Renal pelvis (tissue), 4 donors: ENCODE measurements around the gene RNF112. TPM values are rescaled to one million over a fixed set of nuclear protein-coding genes. Genes with fewer than 3 reads are reported as not detected.
A peak's percentile ranks its signal among the peaks of the same experiment; 100 is the strongest.

Source experiments
- DNase-seq: peaks from one replicate; pipeline ENCODE4 v3.0.0-alpha.2; 2013
- polyA plus RNA-seq, 3 donors: library from polyadenylated mRNA; unstranded; fragments of 120-200 nt; gene quantifications; one replicate each; pipeline ENCODE4 v1.2.1, GENCODE V29; 2013; ENCODE audit not compliant: insufficient read length in 3 of 3

Gene RNF112
- polyA plus RNA-seq, 3 donors = 0.96 to 1.3 (median 1.2) TPM

DNA sequence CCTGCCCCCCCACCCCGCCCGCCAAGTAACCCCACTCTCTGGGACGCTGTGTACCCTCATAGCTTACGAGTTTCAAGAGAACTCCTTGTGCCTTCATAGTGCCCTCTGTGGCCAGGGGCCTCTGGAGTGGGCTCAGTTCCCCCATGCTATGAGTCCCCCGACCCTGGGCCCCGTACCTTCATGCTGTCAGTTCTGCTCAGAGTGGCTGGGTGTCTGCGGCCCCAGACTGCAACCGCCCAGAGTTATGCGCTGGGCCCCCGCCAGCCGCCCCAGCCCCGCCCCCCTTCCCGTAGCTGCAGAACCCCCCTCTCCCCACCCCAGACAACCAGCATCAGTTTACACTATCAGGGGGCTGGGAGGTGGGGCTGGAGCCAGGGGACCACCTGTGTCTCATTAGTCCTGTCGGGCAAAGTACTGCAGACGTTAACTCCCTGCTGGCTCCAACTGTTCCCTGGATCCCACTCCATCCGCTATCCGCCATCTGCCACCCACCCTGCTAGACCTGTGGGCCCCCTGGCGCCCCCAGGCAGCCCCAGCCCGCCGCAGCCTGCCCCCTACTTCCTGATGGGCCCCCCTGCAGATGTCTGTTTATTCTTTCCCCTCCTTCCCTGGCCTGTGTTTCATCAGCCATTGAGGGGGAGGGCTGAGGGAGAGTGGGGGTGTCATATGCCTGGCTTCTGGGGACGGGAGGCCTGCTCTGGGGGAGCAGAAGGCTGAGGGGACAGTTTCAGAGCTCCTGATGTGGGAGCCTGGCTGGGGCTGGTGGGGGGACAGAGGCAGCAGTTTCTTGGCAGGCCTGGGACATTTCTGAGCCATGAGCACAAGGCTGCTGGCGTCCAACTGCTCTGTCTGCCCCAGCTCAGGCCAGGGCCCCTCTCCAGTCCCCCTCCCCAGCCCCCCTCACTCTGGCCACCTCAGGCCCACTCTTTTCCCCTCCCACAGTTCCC lies 23.8 kb upstream of the RNF112 start, which contains the start of gene MFAP4:
TSS of gene MFAP4 (minus strand) at position 217 of the 947 bp plus-strand sequence. CDS start at position 182, 35 bp downstream.
- DNase-seq = peak; percentile 90

DNA sequence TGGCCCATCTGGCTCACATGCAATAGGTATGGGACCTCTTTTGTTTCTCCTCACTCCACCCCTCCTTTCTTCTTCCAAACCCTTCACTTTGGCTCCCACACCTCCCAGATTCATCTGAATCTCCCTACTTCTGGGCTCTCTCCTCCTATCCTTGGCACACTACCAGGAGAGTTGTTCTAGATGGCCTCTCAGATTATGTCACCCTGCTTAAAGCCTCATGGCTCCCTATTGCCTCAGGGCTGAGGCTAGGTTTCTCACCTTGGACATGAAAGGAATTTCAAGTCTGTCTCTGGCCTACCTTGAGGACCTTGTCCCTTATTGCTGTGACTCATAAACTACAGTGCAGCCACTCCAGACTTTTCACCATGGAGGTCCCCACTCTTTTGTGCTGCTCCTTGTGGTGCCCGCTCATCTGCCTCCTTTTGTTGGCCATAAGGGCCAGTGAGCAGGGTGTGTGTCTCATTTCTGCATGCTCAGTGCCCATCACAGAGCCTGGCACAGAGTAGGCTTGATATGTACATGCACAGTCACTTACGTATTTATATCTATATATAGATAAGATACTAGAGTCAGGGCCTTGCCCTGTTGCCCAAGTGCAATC lies 23.0 kb upstream of the RNF112 start:
- no peak for DNase-seq

- DNase-seq = no peak
These were observed 21.9 kb upstream of the RNF112 start for GRCh38 chr17:19388791-19389785.

DNA sequence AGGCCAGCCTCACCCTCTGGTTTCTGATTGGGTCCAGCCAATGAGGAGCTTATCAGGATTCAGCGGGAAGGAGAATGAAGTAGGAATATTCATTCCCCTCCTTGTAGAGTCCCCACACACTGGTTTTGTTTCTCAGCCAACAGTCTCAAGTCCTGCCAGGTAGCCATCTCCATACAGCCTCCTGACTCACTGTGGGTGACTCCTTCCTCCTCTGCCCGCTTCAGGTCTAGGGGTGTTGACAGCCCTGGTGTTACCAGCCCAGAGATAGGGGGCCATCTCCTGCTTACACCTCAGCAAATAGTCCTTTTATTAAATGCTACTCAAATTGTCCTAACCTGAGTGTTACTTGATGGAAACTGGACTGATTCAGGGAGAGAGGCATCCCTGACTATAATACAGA lies 20.1 kb upstream of the RNF112 start:
- DNase-seq = no peak

- DNase-seq = no peak
These were observed 19.6 kb upstream of the RNF112 start for GRCh38 chr17:19391432-19391831.

- no peak for DNase-seq
These were observed 18.7 kb upstream of the RNF112 start for GRCh38 chr17:19392303-19392702.

DNA sequence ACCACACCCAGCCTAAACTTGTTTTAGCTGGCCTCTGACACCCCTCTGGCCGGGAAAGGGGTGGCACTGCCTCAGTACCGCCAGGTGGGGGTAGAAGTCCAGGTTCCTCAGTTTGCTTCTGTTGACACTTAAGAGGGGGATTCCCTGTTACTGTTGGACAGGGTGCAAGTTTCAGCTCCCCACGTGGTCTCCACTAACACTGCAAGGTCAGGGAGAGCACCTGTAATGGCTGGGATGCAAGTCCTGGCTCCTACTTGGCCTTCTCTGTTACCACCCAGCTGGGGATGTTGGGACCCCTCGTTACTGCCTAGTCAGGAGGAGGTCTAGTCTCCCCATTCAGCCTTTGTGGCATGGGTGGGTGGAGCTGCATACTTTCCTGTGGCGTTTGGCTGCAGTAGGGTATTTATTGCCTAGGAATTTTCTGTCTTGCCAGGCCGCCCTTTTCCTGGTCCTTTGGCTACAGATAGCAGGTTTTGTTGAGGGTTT lies 13.4 kb upstream of the RNF112 start:
- DNase-seq = no peak

- DNase-seq = peak; percentile 49
These were observed 12.5 kb upstream of the RNF112 start for GRCh38 chr17:19398301-19399181.

DNA sequence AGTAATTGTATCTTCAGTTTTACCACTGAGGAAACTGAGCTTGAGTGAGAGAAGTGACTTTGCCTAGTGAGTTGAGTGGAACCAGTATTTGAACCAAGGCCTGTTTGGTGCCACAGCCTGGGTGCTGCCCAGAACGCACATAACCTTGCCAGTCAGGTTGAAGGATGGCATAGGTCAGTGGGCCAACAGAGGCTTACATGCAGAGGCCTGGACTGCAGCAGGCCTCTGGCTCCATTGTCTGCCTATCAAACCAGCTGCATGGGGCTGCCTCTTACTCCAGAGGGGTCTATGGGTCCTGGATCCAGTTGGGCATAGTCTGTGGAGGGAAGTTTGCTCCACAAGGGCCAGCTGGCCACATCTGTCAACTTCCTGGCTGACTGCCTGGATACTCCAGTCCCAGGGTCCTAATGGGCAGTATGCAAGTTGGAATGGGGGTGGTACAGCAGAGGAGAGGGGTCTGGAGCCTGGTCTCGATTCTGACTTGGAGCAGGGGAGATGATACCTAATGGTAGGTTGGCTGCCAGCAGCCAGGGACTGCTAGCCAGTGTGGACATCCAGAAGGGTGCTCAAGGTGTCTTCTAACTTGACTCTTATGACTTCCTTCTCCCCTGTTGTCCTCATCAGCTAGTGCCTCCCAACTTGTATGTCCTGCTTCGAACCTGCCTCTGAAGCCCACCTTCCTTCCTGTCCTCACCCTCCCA lies 11.1 kb upstream of the RNF112 start:
- DNase-seq = no peak

DNA sequence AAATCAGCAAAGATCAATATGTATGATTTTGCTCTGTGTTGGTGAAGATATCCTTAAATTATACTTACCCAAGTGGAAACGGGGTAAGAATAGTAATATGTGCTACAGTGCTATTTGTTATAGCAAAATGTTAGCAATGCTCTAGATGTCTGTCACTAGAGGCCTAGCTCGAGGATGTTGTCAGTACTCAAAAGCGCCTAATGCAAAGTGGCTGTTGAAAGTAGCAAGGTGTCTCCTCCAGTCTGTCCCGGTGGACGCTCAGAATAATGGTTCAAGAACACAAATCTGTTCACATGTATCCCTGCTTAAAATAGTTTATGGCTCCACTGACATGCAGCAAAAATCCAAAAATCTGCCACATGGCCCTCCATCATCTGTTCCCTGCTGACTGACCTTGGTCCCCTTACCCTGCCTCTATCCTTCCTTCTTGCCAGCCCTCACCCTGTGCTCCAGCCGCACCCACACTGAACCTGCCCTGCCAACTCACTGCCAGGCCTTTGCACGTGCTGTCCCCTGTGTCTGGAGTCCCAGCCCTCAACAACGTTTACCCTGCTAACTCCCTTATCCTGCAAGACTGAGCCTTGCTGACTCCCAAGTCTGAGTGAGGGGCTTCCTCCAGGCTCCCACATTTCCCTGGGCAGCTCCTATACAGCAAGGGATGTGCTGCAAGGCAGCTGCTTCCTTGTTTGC lies 9.6 kb upstream of the RNF112 start:
- no peak for DNase-seq

- DNase-seq = no peak
These were observed 8.9 kb upstream of the RNF112 start for GRCh38 chr17:19402171-19402570.

DNA sequence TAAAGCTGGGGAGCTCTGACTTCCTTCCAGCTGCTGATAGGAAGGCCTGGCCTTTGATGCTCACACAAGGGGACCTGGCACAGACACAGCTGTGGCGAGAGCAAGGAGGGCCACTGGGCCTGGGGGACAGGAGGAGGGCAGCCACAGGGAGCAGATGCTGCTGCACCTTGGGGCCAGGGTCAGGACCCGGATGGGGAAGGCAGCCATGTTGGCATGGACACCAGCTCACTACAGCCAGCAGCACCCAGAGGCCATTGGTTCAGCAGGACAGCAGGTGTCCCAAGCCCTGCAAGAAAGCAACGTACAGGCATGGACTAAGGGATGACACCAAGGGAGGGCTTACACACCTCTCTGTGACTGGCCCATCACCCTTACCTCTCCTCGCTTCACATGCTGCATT lies 8.0 kb upstream of the RNF112 start:
- DNase-seq = no peak

DNA sequence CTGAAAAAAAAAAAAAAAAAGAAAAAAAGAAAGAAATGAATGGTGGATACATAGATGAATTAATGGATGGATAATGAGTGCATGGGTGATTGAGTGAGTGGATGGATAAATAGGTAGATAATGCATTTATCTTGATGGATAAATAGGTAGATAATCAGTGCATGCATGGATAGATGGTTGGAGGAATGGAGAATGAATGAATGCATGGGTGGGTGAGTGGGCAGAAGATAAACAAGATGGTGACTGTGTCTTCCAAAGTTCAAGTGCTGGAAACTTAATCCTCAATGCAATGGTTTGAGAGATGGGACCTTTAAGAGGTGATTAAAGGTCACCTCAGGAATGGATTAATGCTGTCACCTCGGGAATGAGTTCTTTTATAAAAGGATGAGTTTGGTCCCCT lies 6.8 kb upstream of the RNF112 start:
- no peak for DNase-seq

- no peak for DNase-seq
These were observed 5.9 kb upstream of the RNF112 start for GRCh38 chr17:19405114-19405513.

DNA sequence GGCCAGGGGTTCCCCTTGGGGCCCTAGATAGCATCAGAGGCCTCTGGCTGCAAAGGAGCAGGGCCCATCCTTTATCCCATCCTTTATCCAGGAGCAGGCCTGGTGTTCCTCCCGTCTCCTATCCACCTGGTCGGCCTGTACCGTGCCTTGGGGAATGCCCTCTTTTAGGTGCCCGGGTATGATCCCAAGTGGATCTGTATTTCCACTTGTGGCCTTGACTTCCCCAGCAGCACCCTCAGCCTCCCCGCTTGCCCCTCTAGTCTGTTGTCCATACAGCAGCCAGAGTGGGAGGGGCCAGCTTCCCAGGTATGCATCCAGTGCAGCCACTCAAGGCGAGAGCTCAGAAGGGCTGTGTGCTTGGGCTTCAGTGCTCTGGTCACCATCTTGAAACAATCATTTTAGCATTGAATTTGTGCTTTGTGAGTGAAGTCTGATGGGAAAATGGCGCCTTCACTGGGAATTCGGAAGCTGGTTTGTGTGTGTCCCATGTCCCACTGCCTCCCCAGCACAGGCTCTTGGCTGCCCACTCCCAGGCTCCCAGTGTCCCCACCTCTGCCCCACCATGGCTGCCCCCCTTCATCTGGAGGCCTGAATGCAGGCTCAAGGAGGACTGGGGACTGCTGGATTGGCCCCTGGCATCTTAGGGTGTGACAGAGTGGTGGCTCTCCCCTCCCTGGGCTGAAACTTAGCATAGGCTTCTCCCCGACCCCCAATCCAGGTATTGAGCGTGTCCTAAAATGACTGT lies 3.3 kb upstream of the RNF112 start:
- no peak for DNase-seq

GRCh38 chr17:19408346-19408710 lies 2.7 kb upstream of the RNF112 start:
- no peak for DNase-seq

GRCh38 chr17:19409066-19409465 lies 2.0 kb upstream of the RNF112 start:
- no peak for DNase-seq

GRCh38 chr17:19409509-19409908 lies 1.5 kb upstream of the RNF112 start:
- DNase-seq = no peak

DNA sequence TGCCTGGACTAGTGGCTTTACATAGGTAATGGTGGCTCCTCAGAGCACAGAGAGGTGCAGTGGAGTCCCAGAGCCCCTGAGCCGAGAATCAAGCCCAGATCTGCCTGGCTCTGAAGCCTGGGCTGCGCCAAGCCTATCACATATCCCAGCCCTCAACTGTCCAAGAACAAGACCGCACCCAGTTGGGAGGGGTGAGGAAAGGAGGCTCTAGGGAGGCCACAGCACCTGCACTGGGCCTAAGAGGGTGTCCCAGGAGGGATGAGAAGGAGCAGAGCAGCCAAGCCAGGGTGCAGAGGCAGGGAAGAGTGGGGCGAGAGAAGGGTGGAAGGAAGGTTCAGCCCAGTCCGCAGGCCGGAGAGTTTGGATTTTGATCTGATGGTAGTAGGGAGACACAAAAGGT lies 941 bp upstream of the RNF112 start:
- no peak for DNase-seq
